ENCODE data around the gene TRAF7.

The TRAF7 gene

GRCh38 chr16:2165861-2166260 lies 10.3 kb downstream of the TRAF7 start:
- DNase-seq (ENCODE audit: low read depth, low spot score) = no peak

- no peak for DNase-seq (ENCODE audit: low read depth, low spot score)
Observed at GRCh38 chr16:2166263-2167067, 10.9 kb downstream of the TRAF7 start.

GRCh38 chr16:2167068-2167638 lies 11.6 kb downstream of the TRAF7 start:
- no peak for DNase-seq (ENCODE audit: low read depth, low spot score)

- no peak for DNase-seq (ENCODE audit: low read depth, low spot score)
Observed at GRCh38 chr16:2170080-2170479, 14.5 kb downstream of the TRAF7 start.

- no peak for DNase-seq (ENCODE audit: low read depth, low spot score)
Observed at GRCh38 chr16:2170587-2171435, 15.2 kb downstream of the TRAF7 start.

GRCh38 chr16:2171601-2172178 lies 16.1 kb downstream of the TRAF7 start:
- DNase-seq (ENCODE audit: low read depth, low spot score) = no peak

- DNase-seq (ENCODE audit: low read depth, low spot score) = no peak
Observed at GRCh38 chr16:2172688-2173335, 17.2 kb downstream of the TRAF7 start.

- DNase-seq (ENCODE audit: low read depth, low spot score) = no peak
Observed at GRCh38 chr16:2173366-2173765, 17.8 kb downstream of the TRAF7 start.

GRCh38 chr16:2173916-2174315 lies 18.3 kb downstream of the TRAF7 start:
- DNase-seq (ENCODE audit: low read depth, low spot score) = no peak

- DNase-seq (ENCODE audit: low read depth, low spot score) = no peak
Observed at GRCh38 chr16:2174396-2175131, 19.0 kb downstream of the TRAF7 start.

GRCh38 chr16:2175454-2175853 lies 19.9 kb downstream of the TRAF7 start:
- no peak for DNase-seq (ENCODE audit: low read depth, low spot score)

- no peak for DNase-seq (ENCODE audit: low read depth, low spot score)
Observed at GRCh38 chr16:2176047-2176446, 20.5 kb downstream of the TRAF7 start.

GRCh38 chr16:2177101-2177500 lies 21.5 kb downstream of the TRAF7 start:
- no peak for DNase-seq (ENCODE audit: low read depth, low spot score)

GRCh38 chr16:2177561-2177960 lies 22.0 kb downstream of the TRAF7 start:
- no peak for DNase-seq (ENCODE audit: low read depth, low spot score)

- peak; percentile 61 for DNase-seq (ENCODE audit: low read depth, low spot score)
Observed at GRCh38 chr16:2178321-2179106, 22.9 kb downstream of the TRAF7 start.

GRCh38 chr16:2179107-2179501 lies 23.5 kb downstream of the TRAF7 start:
- no peak for DNase-seq (ENCODE audit: low read depth, low spot score)

- DNase-seq (ENCODE audit: low read depth, low spot score) = no peak
Observed at GRCh38 chr16:2179576-2179975, 24.0 kb downstream of the TRAF7 start.

- DNase-seq (ENCODE audit: low read depth, low spot score) = no peak
Observed at GRCh38 chr16:2180461-2180860, 24.9 kb downstream of the TRAF7 start.

- DNase-seq (ENCODE audit: low read depth, low spot score) = no peak
Observed at GRCh38 chr16:2180962-2181923, 25.7 kb downstream of the TRAF7 start.
